HG03064 (cell line): ENCODE measurements around the gene PPP1R1B.
"Not testable (repeated sequence)": the region's sequence is repeated elsewhere in the genome, so short reads cannot be mapped to it uniquely, and the experiment has no call there.

Source experiments
- ATAC-seq: cut with Tn5 transposase; IDR thresholded peaks from one replicate; pipeline ENCODE4 v1.9.1; 2021; ENCODE audit warnings: low read depth; ENCODE audit not compliant: unreplicated experiment

PPP1R1B gene

DNA sequence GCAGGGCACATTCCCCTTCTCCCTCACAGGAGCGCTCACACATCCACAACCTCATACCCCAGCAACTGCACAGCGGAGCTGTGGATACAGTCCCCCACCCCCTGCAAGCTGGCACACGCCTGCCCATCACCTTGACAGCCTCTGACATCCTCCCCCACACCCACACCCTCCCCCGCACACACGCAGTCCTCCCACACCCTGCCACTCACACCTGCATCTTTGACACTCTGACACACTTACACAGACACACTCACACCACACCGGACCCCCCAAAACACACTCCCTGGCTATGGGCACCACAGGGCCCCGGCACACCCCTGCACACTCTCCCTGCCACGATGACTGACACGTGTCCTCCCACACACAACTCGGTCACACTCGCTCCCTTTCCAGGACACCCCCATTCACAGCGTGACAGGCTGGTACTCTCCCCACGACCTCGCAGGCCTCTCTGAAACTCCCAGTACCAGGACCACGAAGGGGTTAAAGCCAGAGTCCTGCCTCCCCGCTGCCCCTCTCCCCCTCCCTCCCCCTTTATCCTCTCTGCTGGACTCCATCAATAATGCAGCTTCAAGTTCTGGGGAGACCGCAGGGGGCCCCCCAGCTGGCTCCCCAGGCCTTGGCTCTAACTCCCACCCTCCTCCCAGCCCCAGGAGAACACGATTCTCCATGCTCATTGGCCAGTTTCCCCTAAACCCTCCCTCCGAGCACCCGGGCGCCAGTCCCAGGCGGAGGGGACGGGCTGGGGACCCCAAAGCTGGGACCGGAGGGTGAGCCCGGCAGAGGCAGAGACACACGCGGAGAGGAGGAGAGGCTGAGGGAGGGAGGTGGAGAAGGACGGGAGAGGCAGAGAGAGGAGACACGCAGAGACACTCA is at the start of gene PPP1R1B:
PPP1R1B (plus strand) TSS at position 782 of the 876 bp plus-strand sequence. CDS start 441 bp downstream, outside the sequence.
- ATAC-seq, result no peak

DNA sequence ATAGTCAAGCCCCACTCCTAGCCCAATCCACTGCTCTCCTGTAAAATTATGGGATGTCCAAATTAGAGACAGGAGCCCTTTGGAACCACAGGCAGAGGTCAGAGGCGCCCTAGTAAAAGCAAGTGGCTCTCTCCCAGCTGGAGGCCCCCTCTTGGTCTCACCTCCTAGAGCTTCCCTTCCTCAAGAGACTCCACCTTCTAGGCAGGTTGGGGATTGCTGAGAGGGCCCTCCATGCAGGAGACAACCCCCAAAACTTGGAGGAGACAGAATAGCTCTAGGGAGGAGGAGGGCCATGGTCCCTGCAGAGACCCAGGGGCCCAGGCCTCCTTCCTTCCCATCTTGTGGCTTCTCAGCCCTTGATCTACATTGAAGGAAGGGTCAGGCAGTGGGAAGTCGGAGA is 48.5 kb upstream of the PPP1R1B start:
- no peak for ATAC-seq

DNA sequence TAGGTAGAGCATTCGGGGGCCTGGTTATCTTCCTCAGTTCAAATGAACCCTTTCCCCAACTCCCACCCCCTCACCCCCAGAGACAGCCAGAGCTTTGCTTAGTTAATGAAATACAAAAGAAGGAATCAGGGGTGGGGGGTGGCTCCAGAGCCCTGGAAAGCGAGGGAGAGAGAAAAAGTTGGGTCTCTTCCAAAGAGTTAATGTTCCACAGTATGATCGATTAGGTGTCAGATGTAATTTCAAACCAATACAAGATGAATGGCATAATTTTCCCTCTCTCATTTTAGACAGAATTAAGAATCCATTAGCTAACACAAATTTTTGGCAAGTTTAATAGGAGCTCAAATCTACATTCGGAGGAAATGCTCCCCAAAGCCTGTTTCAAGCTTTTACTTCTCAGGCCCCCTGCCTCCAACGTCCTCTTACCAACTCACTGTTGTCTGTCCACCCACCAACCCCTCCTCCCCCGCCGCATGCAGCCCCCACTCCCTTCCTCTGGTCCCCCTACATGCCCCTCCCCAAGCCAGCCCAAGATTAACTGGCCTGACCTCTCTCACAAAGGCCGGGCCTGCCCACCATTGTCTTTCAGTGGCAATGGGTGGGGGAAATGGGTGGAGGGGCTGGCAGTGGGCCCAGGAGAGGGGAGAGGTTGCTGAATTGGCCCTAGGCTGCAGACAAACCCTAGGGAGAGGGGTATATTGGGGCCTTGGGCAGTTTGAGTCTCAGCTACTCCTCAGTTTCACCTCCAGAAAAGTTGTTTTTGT is 47.3 kb upstream of the PPP1R1B start:
- no peak for ATAC-seq

DNA sequence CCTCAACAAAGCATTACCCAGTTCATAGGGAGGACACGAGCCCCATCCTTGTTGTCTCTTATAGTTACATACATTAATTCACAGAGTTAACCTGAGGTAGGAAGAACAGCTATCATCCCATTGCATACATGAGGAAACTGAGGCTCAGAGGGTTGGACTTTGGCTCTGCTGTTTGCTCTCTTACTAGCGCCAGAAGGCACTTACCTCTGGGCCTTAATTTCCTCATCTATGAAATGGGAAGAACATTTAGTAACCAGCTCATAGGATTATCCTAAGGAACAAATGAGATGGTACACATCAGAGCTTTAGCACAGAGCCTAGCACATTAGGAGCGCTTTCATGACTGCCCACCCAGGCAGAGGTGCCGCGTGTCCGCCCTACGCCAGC is 46.7 kb upstream of the PPP1R1B start:
- no peak for ATAC-seq

DNA sequence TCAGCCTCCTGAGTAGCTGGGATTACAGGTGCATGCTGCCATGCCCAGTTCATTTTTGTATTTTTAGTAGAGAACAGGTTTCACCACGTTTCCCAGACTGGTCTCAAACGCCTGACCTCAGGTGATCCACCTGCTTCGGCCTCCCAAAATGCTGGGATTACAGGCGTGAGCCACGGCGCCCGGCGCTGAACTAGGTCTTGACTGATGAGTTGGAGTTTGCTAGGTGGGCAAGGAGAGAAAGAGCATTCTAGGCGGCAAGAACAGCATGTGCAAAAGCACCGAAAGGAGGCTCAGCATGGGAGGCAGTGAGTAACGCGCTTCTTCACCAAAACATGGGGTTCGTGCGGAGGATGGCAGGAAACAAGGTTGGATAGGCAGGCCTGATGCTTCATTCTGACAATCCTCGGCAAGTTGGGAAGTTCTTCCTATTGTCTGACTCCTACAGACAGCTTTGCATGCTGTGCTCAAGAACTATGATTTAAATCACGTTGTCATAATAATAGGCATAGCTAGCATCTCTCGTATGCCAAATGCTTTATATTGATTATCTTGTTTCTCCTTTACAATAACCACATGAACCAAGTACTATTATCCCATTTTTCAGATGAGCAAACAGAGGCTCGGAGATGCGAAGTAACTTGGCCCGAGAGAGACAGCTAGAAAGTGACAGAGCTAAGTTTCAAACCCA is 45.5 kb upstream of the PPP1R1B start:
- no peak for ATAC-seq

DNA sequence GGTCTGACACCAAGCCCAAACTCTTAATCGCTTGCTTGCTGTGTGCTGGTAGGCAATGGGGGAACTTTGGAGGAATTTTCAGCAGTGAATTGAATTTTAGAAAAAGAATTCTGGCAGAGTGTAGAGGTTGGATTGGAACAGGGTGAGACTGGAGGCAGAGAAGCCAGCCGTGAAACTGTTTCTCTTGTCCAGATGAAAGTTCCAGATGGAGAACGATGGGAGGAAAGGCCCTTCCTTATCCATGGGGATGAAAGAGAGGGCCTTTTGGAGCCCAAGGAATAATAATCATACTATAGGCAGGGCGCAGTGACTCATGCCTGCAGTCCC is 45.0 kb upstream of the PPP1R1B start:
- ATAC-seq, result no peak

DNA sequence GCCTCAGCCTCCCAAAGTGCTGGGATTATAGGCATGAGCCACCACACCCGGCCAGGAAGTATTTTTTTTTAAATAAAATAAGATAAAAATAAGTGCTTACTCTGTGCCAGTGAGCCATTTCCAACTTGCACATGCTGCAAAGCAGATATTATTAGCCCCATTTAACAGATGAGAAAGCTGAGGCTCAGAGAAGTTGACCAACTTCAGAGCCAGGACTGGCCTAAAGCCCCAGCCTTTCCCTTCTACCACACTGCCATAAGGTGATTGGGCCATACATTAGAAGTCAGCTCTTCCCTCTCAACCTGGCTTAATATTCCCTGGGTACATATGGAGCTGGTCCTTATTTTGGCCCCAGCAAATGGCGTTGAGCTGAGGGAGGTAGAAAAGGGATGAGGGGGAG is 44.1 kb upstream of the PPP1R1B start:
- no peak for ATAC-seq

DNA sequence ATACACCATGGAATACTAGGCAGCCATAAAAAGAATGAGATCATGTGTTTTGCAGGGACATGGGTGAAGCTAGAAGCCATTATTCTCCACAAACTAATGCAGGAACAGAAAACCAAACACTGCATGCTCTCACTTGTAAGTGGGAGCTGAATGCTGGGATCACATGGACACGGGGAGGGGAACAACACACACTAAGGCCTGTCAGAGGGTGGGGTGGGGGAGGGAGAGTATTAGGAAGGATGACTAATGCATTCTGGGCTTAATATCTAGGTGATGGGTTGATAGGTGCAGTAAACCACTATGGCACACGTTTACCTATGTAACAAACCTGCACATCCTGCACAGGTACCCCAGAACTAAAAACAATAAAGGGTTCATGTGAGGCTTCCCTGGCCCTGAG is 36.6 kb upstream of the PPP1R1B start:
- ATAC-seq, result not testable (repeated sequence)

DNA sequence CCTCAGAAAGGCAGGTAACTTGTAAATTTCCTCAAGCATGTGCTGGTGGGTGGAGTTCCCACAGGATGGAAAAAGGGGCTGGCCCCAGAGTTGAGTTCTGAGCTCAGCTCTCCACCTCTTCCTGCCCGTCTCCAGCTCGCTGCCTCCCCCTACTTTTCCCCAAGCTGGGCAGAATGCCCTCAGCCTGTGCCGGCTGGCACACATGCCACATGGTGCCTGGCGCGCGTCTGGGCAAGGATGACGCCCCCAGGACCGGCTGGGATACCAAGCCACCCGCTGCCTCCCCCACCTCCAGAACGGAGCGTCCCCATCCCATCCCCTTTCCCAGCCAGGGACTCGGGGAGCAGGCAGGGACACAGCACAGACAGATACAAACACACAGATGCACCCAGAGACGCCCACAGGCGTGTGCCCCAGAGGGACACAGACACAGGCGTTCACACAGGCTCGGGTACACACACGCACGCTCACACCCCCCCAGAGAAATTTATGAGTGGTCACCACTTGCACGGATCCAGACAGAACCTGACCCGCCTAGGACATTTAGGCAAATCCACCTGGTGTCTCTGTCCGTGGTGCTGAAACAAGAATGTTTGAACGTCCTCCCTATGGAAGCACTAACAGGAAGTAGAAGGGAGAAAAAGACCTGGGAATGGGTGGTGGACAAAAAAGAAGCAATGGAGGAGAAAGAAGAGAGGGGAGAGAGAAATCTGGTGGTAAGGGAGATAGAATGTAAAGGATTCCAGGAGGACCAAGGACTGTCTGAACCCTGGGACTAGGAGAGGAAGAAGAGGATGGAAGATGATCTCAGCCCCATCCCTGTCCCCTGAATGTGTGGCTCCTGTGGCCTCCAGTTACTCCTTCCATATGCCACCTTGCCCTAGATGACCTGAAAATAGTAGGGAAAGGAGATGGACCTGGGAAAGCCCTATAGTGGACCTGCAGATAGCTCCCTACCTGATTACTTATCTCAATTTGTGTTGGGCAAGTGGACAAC is 34.5 kb upstream of the PPP1R1B start:
- no peak for ATAC-seq

DNA sequence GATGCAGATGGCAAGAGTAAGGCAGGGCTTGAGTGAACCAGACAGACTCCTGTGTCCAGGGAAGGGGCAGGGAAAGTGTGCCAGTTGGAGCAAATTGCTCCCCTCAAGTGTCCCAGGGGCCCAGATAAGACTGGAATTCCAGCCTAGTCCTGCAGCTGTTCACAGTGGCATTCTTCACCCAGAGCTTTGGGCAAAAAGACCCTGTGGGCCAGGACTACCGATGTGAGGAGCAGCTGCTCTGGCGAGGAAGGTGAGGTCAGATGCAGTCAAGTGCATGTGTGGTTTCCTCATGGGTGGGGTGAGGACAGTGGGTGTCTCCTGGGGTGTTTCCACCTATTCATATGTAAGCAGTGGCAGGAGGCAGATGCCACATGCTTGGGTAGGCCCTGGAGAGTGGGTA is 33.4 kb upstream of the PPP1R1B start:
- no peak for ATAC-seq

DNA sequence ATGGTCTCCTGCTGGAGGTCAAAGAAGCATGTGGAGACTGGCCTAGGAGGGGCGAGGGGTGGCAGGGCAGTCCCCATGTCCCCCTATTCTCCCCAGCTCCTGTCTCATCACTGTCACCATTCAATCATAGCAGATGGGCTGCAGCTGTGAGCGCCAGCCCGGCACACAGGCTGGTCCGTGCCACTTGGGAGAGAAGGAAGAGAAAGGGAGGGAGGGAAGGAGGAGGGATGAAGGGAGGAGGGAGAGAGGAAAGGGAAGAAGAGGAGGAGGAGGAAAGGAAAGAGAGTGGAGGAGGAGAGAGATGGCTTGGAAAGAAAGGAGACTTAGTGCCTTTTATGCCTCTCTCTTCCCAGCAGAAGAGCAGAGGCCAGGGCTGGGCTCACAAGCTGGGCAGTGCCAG is 31.5 kb upstream of the PPP1R1B start:
- no peak for ATAC-seq

DNA sequence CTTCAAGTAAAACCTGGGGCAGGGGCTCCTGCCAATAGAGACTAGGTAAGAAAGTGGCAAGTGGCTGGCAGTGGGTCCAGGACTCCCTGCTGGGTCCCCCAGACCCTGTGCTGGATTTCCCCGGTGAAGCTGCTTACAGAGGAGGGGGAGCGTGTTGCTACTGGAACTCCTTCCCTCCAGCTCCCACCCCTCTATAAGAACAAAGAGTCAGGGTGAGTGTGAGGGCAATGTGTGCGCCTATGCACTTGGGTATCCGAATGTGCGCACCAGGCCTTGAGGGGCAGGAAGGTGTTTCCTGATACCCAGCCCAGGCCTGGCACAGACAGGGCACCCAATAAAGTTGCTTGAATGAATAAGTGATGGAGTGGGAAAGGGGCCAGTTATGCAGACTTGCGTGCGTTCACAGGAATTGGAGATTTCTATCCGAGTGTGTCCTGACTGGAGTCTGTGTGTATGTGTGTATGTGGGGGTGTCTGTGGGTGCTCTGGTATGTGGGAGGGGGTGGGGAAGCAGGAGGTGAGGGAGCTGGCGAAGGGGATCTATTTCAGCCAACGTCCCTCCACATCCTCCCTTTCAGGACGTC is 30.7 kb upstream of the PPP1R1B start:
- ATAC-seq, result no peak

DNA sequence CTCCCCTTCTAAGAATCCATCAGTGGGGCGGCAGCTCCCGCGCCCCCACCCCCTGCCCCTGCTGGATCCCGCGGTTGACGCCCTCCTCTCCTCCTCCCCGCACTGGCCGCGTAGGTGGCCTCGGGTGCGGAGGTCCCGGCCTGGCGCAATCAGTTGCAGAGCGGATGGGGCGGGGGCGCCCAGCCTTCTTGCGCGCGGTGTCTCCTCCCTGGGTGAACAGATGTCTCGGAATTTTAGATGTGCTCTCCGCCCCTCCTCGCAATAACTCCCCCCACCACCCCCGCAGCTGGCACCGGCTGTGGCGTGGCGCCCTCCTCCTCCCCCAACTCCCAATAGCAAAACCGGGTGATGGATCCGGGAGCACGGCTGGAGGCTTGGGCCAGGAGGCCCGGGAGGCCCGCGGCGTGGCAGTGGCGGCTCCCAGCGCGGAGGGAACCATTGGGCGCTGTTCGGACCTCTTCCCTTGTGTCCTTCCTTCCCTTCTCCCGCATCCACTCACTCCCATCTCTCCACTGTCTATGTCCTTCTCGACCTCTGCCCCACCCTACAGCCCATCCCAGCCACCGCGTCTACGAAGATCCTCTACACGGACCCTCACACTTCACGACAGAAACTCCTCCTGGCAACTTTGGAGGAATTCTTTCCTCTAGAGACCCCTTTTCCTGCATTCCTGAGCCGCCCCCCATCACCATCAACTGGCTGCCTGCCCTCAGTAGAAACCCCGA is 30.0 kb upstream of the PPP1R1B start:
- no peak for ATAC-seq

DNA sequence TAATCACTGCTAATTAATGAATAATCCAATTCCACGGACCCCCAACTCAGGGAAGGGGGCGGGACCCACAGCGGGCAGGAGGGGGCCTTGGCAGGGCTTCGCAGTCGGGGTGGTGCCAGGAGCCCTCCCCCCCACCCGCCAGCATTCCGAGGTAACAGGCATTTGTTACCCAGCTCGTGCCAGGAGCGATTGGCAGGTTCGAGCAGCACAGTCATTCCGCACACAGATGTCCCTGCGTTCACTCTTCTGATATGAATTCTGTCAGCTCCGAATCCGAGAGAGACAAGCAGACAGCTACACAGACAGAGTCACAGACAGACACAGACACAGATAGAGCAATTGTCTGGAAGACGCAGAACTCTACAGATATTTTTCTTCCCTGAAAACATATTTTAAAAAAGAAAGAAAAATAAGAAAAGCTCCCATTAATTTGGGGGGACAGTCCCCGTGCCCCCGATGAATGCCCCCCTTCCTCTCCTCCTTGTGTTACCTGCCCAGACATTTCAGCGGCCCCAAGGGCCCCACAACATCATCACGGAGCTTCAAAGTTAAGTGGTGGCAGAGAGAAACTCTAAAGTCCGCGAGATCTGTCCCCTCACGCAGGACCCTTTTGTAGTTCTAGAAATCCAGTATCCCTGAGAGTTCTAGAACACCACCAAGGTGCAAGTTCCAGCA is 29.2 kb upstream of the PPP1R1B start:
- no peak for ATAC-seq

DNA sequence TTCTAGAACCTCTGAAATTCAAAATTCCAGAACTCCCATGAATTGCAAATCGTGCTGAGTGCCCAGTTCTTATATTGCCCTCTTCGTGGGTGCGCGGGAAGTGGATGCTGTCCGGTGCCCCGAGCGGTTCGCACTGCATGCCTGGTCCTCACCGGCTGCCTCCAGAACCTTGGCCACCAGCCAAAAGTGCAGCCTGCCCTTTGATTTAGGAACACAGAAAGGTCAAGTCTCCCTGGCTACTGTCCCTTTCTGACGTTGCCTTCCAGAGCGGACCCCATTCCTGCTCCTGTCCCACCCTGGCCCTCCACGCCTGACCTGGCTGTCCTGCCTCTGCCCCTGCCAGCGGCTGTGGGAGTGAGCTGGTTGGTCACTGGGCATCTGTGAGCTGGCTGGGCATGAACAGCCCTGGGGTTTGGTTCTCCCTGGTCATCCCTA is 28.7 kb upstream of the PPP1R1B start:
- no peak for ATAC-seq

DNA sequence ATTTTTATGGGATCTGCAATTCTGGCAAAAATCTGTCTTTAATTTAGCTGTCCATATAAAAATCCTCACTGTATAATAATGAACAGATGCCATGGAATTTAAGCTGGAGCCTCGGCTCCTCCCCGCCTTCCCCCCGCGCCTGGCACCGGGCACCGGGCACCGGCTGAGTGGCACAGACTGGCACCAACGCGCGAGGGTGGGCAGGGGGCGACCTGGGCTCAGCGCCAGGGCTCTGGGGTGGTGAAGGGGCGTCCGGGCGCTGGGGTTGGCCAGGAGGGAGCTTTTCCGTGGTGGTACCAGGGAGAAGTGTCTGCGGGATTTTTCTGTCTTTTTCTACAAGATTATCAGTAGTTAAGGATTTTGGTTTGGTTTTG is 28.1 kb upstream of the PPP1R1B start:
- ATAC-seq, result no peak

DNA sequence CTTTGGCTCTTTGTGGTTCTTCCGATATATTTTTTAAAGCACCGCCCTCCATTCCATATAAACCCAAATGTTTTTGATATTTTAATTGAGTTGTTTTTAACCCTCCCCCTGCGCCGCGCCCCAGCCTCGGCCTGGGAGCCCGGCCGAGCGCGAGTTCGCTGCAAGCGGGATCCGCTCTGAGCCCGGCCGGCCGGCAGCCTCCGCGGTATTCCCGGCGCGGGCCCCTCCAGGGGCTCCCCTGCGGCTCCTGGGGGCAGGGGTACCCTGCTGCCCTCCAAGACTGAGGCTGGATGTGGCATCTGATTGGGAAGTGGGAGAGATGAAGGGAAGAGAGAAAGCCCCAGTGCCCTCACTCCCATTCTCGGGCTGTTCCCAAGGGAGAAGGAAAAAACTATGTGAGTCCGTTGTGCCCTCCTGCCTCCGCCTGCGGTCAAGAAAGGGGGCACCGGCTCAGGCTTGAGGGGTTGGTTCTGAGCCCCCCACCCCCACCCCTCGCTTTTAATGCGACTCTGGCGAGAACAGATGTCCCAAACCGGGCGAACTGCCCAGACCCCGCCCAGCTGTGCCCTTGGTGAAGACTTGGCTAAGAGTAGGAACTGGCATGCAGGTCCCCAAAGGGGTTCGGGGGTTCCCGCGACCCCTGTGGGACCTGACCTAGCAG is 27.6 kb upstream of the PPP1R1B start:
- ATAC-seq, result no peak

DNA sequence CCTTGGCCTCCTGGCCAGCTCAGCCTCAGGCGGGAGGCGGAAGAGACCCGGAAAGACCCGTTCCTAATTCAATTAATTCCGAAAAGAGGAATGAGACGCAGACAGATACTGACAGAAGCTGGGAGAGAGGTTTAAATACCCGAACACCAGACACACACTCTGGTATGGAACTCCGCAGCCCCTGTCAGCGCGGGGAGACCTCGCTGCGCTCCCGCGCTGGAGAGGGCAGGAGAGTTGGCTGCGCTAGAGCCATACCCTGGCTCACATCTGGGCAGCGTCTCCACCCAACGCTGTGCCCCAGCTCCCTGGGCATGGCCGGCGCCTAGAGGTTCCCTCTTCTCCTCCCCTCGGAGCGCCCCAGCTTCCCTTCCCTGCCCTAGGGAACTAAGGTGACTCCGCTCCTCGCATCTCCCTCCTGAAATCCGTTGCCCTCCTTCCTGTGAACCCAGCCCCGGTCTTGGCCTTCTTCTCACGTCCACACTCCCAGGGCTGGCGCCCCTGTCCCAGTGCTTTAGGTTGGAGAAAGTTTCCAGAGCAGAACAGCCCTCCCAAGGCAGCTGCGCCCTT is 27.0 kb upstream of the PPP1R1B start:
- no peak for ATAC-seq
